Panc1 (cell line): ENCODE data around the gene LGR4. TPM values are rescaled to one million over a fixed set of nuclear protein-coding genes. Genes with fewer than 3 reads are reported as not detected.

Experiments used
- ATAC-seq: fragments of 200-7000 bp; cut with Tn5 transposase; 2 replicates; pipeline ENCODE4 v1.9.1; 2020; ENCODE audit warnings: mild to moderate bottlenecking, moderate library complexity
- BruUV-seq: library from RNA; stranded (reverse); fragments of 400-500 nt; replicated peaks from 2 replicates; lab custom pipeline; 2021; lab: Mats Ljungman, UMichigan
- CTCF ChIA-PET: fragments of 300-600 bp; sonication (Branson Sonifier 250); formaldehyde crosslinking; loops from one replicate; lab custom pipeline; 2022; ENCODE audit warnings: antibody characterized with exemption; lab: Charles Lee
- POLR2A ChIA-PET: fragments of 300-600 bp; sonication (Branson Sonifier 250); formaldehyde crosslinking; loops from one replicate; lab custom pipeline; 2022; ENCODE audit warnings: antibody characterized with exemption; lab: Charles Lee
- DNase-seq: peaks from one replicate; pipeline ENCODE4 v3.0.0-alpha.2; 2010; ENCODE audit warnings: low read depth, low spot score
- H3K27ac ChIP-seq: 2 replicates; pipeline ENCODE4 v1.5.1; 2011; ENCODE audit warnings: mild to moderate bottlenecking, low read length, inconsistent platforms
- H3K27me3 ChIP-seq: fragments of 200-500 bp; sonication (Bioruptor generic); 2 replicates; pipeline ENCODE4 v1.6.0; 2014; ENCODE audit warnings: low read length, inconsistent platforms; ENCODE audit not compliant: control insufficient read depth, insufficient read depth
- H3K36me3 ChIP-seq: fragments of 200-500 bp; sonication (Bioruptor generic); 2 replicates; pipeline ENCODE4 v1.5.1; 2014; ENCODE audit warnings: inconsistent platforms, mild to moderate bottlenecking, low read length, moderate library complexity; ENCODE audit not compliant: control insufficient read depth, insufficient read depth
- H3K4me1 ChIP-seq: 2 replicates; pipeline ENCODE4 v1.5.1; 2011; ENCODE audit warnings: inconsistent platforms, mild to moderate bottlenecking, low read length, moderate library complexity; ENCODE audit not compliant: control insufficient read depth, insufficient read depth
- H3K4me3 ChIP-seq, 2 experiments: 2 replicates each; pipeline ENCODE4 v1.5.1; 2011 to 2012; ENCODE audit warnings: low read depth in 2 of 2, low read length in 2 of 2, mild to moderate bottlenecking in 2 of 2, inconsistent platforms in 1 of 2, moderate library complexity in 1 of 2
- H3K9me3 ChIP-seq: fragments of 200-500 bp; sonication (Bioruptor generic); 2 replicates; pipeline ENCODE4 v1.5.1; 2014; ENCODE audit warnings: low read depth, mild to moderate bottlenecking, inconsistent platforms, low read length, moderate library complexity; ENCODE audit not compliant: control insufficient read depth, insufficient read depth
- POLR2AphosphoS5 ChIP-seq: IDR thresholded peaks from 2 replicates; pipeline ENCODE4 v1.6.1; 2012; ENCODE audit warnings: mild to moderate bottlenecking, low read depth, low read length, moderate library complexity
- SIN3A ChIP-seq: IDR thresholded peaks from 2 replicates; pipeline ENCODE4 v1.6.1; 2012; ENCODE audit warnings: low read depth, mild to moderate bottlenecking, low read length, moderate library complexity, borderline replicate concordance; ENCODE audit not compliant: insufficient read depth
- TCF7L2 ChIP-seq: IDR thresholded peaks from 2 replicates; pipeline ENCODE4 v1.6.1; 2011; ENCODE audit warnings: mild to moderate bottlenecking, low read depth, low read length, inconsistent platforms
- in situ Hi-C: cut with HindIII; loops from 2 replicates; pipeline ENCODE4 v1.10.0; 2016; ENCODE audit warnings: low sequenced_read_pairs, low pct_unique_long_range_greater_than_20kb
- intact Hi-C: fragments of 100-400 bp; cut with micrococcal nuclease; formaldehyde crosslinking; loops from one replicate; pipeline ENCODE4 v1.10.0; 2022; ENCODE audit not compliant: unreplicated experiment
- total RNA-seq: library from RNA; stranded (reverse); gene quantifications from one replicate; pipeline ENCODE4 v1.2.1, GENCODE V29; 2021; ENCODE audit not compliant: unreplicated experiment
- TF ChIP-seq, protein P1 (sequence below): fragments of 450-650 bp; IDR thresholded peaks from 2 replicates; pipeline ENCODE4 v1.5.1; 2017; ENCODE audit warnings: mild to moderate bottlenecking
- TF ChIP-seq, protein P2 (sequence below), 2 experiments: IDR thresholded peaks; 2 replicates each; pipeline ENCODE4 v1.6.1; 2011 to 2012; ENCODE audit warnings: low read depth in 2 of 2, control low read depth in 1 of 2, low read length in 1 of 2, mild to moderate bottlenecking in 1 of 2, moderate library complexity in 1 of 2; ENCODE audit not compliant: insufficient read depth in 1 of 2

LGR4 gene
- total RNA-seq, 1 experiment from 2014 or later: 61.8 TPM

DNA sequence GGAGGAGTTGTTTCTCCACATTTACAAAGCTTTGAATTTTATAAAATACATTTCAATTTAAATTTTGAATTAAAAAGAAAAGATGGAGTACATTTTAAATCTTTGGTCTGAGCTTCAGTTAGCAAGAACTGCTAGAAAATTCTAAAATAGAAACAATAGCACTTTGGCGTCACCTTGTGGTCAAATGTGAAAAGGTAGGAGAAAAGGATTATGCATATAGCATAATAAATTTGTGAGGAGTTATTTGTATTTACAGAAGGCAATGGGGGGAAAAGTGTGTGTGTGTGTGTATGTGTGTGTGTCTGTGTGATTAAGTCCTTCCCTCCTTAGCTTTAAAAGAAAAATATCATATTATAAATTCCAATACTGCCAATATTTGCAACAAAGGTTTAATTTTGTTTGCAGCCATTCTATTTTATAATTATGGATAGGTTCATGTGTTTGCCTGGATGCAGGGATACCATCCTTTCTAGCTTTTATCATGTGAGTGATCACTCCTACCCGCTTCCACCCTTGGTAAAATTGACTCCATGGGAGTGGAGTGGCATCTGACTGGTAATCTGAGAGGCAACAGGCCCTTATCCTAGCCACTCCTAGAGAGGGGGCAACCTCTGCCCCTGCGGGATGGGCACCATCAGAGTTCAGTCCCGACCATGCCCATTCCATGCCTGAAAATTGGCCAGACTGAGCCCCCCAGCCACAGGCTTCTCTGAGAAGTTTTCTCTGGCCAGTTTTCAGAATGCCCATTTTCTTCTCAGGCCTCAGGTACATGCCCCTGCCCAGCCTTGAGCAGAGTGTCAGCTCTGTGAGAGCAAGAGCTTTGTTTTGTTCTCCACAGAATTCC, 13.6 kb upstream of the LGR4 start:
- ChIA-PET CTCF (interaction anchor here (0.7 to 1.7 kb wide), 7 partner anchors 10 to 303 kb away, joined by 3 to 5 read pairs (median 4); no protein-coding TSS in a partner anchor), POLR2A (interaction anchor here (0.7 to 0.9 kb wide), 2 partner anchors 17 to 204 kb away, joined by 4 to 5 read pairs; no protein-coding TSS in a partner anchor)
- TF ChIP-seq TCF7L2: no peak
- TF ChIP-seq, protein P1, sequence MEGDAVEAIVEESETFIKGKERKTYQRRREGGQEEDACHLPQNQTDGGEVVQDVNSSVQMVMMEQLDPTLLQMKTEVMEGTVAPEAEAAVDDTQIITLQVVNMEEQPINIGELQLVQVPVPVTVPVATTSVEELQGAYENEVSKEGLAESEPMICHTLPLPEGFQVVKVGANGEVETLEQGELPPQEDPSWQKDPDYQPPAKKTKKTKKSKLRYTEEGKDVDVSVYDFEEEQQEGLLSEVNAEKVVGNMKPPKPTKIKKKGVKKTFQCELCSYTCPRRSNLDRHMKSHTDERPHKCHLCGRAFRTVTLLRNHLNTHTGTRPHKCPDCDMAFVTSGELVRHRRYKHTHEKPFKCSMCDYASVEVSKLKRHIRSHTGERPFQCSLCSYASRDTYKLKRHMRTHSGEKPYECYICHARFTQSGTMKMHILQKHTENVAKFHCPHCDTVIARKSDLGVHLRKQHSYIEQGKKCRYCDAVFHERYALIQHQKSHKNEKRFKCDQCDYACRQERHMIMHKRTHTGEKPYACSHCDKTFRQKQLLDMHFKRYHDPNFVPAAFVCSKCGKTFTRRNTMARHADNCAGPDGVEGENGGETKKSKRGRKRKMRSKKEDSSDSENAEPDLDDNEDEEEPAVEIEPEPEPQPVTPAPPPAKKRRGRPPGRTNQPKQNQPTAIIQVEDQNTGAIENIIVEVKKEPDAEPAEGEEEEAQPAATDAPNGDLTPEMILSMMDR: peak; percentile 90; the same call in 1 of the 2 replicates
- H3K27ac ChIP-seq: no peak overlapping the region; the same call in 1 of the 2 replicates
- no peak overlapping the region for H3K4me3 ChIP-seq
- ATAC-seq: peak; percentile 76
- H3K36me3 ChIP-seq: no peaks in the 10 kb centered on the region
- no peak for DNase-seq
- no peaks in the 10 kb centered on the region for H3K9me3 ChIP-seq
- in situ Hi-C loops: no loop called here
- intact Hi-C loops: loop anchor here (1.0 to 5.0 kb wide), 3 partner anchors 189 to 734 kb away; no protein-coding TSS in a partner anchor
- no peaks in the 10 kb centered on the region for H3K27me3 ChIP-seq
- no TSS peak for BruUV-seq
- H3K4me1 ChIP-seq: peaks cover 2% of the 10 kb centered on the region; the same call in 1 of the 2 replicates

DNA sequence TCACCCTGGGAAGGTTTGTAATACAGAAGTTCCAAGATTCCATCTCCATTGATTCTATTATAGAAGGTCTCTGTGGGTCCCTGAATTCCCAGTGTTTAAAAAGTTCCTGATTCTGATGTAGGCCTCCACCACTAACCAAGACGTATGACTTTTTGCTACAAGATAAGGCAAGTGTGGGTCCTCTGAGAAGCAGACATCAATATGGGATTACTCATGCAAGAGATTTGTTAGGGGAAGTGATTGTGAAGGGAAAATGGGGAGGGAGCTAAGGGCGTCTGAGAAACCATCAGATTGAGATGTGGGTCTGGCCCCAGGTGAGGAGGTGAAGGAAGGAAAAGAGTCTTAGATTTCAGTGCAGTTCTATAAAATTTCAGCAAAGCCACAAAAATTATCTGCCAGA, 10.2 kb upstream of the LGR4 start:
- Histone ChIP-seq H3K27me3 (no peaks in the 10 kb centered on the region), H3K4me3 (no peak overlapping the region), H3K4me1 (peaks cover 6% of the 10 kb centered on the region; the same call in 1 of the 2 replicates), H3K36me3 (no peaks in the 10 kb centered on the region), H3K9me3 (no peaks in the 10 kb centered on the region), H3K27ac (peak overlapping the region; percentile 37; the same call in 1 of the 2 replicates)
- POLR2A ChIA-PET: interaction anchor here (0.6 kb wide), 2 partner anchors 20 to 344 kb away, joined by 3 read pairs; no protein-coding TSS in a partner anchor
- DNase-seq (no peak), ATAC-seq (no peak)
- intact Hi-C loops: no loop called here
- TF ChIP-seq SIN3A: no peak
- no peak for TF ChIP-seq TCF7L2
- TF ChIP-seq, protein P2, sequence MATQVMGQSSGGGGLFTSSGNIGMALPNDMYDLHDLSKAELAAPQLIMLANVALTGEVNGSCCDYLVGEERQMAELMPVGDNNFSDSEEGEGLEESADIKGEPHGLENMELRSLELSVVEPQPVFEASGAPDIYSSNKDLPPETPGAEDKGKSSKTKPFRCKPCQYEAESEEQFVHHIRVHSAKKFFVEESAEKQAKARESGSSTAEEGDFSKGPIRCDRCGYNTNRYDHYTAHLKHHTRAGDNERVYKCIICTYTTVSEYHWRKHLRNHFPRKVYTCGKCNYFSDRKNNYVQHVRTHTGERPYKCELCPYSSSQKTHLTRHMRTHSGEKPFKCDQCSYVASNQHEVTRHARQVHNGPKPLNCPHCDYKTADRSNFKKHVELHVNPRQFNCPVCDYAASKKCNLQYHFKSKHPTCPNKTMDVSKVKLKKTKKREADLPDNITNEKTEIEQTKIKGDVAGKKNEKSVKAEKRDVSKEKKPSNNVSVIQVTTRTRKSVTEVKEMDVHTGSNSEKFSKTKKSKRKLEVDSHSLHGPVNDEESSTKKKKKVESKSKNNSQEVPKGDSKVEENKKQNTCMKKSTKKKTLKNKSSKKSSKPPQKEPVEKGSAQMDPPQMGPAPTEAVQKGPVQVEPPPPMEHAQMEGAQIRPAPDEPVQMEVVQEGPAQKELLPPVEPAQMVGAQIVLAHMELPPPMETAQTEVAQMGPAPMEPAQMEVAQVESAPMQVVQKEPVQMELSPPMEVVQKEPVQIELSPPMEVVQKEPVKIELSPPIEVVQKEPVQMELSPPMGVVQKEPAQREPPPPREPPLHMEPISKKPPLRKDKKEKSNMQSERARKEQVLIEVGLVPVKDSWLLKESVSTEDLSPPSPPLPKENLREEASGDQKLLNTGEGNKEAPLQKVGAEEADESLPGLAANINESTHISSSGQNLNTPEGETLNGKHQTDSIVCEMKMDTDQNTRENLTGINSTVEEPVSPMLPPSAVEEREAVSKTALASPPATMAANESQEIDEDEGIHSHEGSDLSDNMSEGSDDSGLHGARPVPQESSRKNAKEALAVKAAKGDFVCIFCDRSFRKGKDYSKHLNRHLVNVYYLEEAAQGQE (IDR thresholded peaks at IDR 0.05; ENCODE audit: insufficient read depth in 1 of 2, low read depth in 2 of 2, low read length in 1 of 2): no peak
- no peak for TF ChIP-seq POLR2AphosphoS5
- TF ChIP-seq, protein P1: no peak
- in situ Hi-C loops: no loop called here
- no TSS peak for BruUV-seq
- CTCF ChIA-PET: no interaction called here
